Esophagus muscularis mucosa (tissue), 4 donors: ENCODE results near the gene EXOC3L1. TPM values are rescaled to one million over a fixed set of nuclear protein-coding genes. Genes with fewer than 3 reads are reported as not detected.

Experiments
- DNase-seq: peaks from one replicate; pipeline ENCODE4 v3.0.0-alpha.2; 2017; ENCODE audit errors: extremely low spot score
- H3K27ac ChIP-seq, 4 donors: fragments of 200-600 bp; sonication (generic); replicated peaks in 1 of 4; 1 replicate in 3 of 4; 2 replicates in 1 of 4; pipeline ENCODE4 v1.5.1; 2016 to 2019; ENCODE audit warnings: mild to moderate bottlenecking in 1 of 4
- H3K27me3 ChIP-seq, 4 donors: fragments of 200-600 bp; sonication (generic); one replicate each; pipeline versions ENCODE4 v1.5.1 to v1.6.0; 2016 to 2019
- H3K36me3 ChIP-seq, 4 donors: fragments of 200-600 bp; sonication (generic); one replicate each; pipeline ENCODE4 v1.5.1; 2016 to 2019
- H3K4me1 ChIP-seq, 4 donors: fragments of 200-600 bp; sonication (generic); one replicate each; pipeline ENCODE4 v1.5.1; 2016 to 2019
- H3K4me3 ChIP-seq, 4 donors: fragments of 200-600 bp; sonication (generic); 1 replicate in 2 of 4; 2 replicates in 2 of 4; pipeline ENCODE4 v1.5.1; 2016 to 2019; ENCODE audit warnings: mild to moderate bottlenecking in 4 of 4, moderate library complexity in 1 of 4
- H3K9me3 ChIP-seq, 4 donors: fragments of 200-600 bp; sonication (generic); 1 replicate in 3 of 4; 2 replicates in 1 of 4; pipeline ENCODE4 v1.5.1; 2016 to 2019
- EP300 ChIP-seq: sonication (generic); formaldehyde crosslinking; IDR thresholded peaks from one replicate; pipeline ENCODE4 v1.6.1; 2017; ENCODE audit warnings: antibody characterized with exemption
- POLR2A ChIP-seq: fragments of 450-650 bp; IDR thresholded peaks from one replicate; pipeline ENCODE4 v1.6.1; 2017; ENCODE audit warnings: antibody characterized with exemption, moderate library complexity, mild to moderate bottlenecking, low read depth
- POLR2AphosphoS5 ChIP-seq, 2 donors: sonication (generic); formaldehyde crosslinking; IDR thresholded peaks; one replicate each; pipeline ENCODE4 v1.6.1; 2017; ENCODE audit warnings: antibody characterized with exemption in 2 of 2
- WGBS: methylation state at CpG from one replicate; pipeline ENCODE4 v1.1.5; 2018; 5-methylcytosine and 5-hydroxymethylcytosine counted together
- intact Hi-C: fragments of 100-400 bp; cut with DNase I; formaldehyde crosslinking; loops from one replicate; pipeline ENCODE4 v1.15.1; 2023
- total RNA-seq, 4 donors: library from RNA; depleted of rRNA; stranded (reverse); fragments of >200 nt; gene quantifications; one replicate each; pipeline versions ENCODE4 v1.1.0 to v1.2.1, GENCODE V29; 2016
- TF ChIP-seq, protein P1 (sequence below), 3 experiments: fragments of 200-600 bp in 2 of 3; fragments of 450-650 bp in 1 of 3; sonication (generic) in 2 of 3; IDR thresholded peaks; one replicate each; pipeline ENCODE4 v1.5.1; 2017 to 2019; ENCODE audit warnings: antibody characterized with exemption in 3 of 3, mild to moderate bottlenecking in 2 of 3, moderate library complexity in 1 of 3

EXOC3L1 gene
- total RNA-seq, 4 donors from 2014 or later = 1.2 to 4.0 (median 2.1) TPM

DNA sequence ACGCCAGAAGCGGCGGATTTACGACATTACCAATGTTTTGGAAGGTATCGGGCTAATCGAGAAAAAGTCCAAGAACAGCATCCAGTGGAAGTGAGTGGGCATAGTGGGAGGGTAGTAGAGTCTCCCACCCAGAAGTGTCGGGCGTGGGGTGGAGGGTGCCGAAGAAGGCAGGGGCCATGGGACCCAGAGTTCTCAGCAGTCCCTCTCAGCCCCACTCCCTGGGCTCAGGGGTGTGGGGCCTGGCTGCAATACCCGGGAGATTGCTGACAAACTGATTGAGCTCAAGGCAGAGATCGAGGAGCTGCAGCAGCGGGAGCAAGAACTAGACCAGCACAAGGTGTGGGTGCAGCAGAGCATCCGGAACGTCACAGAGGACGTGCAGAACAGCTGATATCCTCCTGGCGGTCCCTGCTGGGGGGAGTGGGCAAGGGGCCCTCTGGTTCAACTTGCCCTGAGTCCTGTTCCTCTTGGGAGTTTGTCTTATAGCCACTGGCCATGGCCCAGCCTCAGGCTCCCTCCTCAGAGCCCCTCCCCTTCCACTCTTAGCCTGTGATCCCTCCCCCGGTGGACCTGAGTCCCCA, 2.9 kb upstream of the EXOC3L1 start:
- Histone ChIP-seq H3K27me3 (no peaks in the 10 kb centered on the region), H3K4me1 (peaks cover 33 to 43% (median 39%) of the 10 kb centered on the region in 4 donors), H3K4me3 (peak overlapping the region; percentile 79 to 94 (median 85)), H3K9me3 (no peaks in the 10 kb centered on the region), H3K36me3 (peaks cover 36 to 46% (median 45%) of the 10 kb centered on the region in 4 donors), H3K27ac (peak overlapping the region; percentile 71 to 86 (median 77))
- WGBS = 28% methylated on average over 11 of the region's 17 CpGs
- intact Hi-C loops = no loop called here
- no peak for TF ChIP-seq POLR2A
- DNase-seq = no peak

DNA sequence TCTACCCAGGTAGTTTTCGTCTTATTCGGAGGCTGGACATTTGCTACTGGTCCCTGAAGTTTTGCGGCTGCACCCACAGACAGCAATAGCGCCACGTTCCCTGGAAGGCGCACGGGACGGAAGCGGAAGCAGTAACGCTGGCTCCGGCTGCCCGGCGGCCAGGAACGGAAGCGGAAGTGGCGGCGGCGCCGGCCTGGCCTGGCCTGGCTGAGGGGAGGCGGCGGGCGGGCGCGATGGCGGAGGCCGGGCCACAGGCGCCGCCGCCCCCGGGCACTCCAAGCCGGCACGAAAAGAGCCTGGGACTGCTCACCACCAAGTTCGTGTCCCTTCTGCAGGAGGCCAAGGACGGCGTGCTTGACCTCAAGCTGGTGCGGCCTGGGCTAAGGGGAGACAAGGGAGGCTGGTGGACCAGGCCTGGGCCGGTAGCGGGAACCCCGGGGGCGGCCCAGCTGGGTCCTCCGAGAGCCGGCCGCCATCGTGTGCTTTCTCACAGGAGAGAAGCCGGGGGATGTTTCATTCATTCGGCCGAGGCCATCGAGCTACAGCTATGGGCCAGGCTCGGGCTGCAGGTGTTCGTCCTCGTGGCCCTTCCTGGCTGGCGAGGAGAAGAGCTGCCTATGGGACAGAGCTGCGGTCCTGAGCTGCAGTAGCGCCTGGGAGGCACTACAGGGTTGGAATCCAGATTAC, 2.2 kb upstream of the EXOC3L1 start, which contains the start of gene E2F4:
Gene E2F4, plus strand, starts transcription at position 161 of the 687 bp plus-strand sequence. Its CDS starts 73 bp downstream, at position 234.
- 0% methylated on average over 11 of the region's 54 CpGs for WGBS
- H3K27ac ChIP-seq = peak within 1 kb of the TSS; percentile 71 to 86 (median 77)
- TF ChIP-seq POLR2AphosphoS5 (IDR thresholded peaks at IDR 0.05) (peak; percentile 84 to 98), EP300 (no peak), POLR2A (peak; percentile 41)
- TF ChIP-seq, protein P1, sequence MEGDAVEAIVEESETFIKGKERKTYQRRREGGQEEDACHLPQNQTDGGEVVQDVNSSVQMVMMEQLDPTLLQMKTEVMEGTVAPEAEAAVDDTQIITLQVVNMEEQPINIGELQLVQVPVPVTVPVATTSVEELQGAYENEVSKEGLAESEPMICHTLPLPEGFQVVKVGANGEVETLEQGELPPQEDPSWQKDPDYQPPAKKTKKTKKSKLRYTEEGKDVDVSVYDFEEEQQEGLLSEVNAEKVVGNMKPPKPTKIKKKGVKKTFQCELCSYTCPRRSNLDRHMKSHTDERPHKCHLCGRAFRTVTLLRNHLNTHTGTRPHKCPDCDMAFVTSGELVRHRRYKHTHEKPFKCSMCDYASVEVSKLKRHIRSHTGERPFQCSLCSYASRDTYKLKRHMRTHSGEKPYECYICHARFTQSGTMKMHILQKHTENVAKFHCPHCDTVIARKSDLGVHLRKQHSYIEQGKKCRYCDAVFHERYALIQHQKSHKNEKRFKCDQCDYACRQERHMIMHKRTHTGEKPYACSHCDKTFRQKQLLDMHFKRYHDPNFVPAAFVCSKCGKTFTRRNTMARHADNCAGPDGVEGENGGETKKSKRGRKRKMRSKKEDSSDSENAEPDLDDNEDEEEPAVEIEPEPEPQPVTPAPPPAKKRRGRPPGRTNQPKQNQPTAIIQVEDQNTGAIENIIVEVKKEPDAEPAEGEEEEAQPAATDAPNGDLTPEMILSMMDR (IDR thresholded peaks at IDR 0.05) = peak in 1 of 3 experiments; percentile 36
- intact Hi-C loops = no loop called here
- H3K9me3 ChIP-seq = no peaks in the 10 kb centered on the region
- H3K4me3 ChIP-seq = peak within 1 kb of the TSS; percentile 79 to 94 (median 85)
- DNase-seq = peak; percentile 97
- peaks cover 33 to 37% (median 37%) of the 10 kb centered on the region in 4 donors for H3K4me1 ChIP-seq
- H3K27me3 ChIP-seq = no peaks in the 10 kb centered on the region
- peaks cover 30 to 39% (median 38%) of the 10 kb centered on the region in 4 donors for H3K36me3 ChIP-seq

DNA sequence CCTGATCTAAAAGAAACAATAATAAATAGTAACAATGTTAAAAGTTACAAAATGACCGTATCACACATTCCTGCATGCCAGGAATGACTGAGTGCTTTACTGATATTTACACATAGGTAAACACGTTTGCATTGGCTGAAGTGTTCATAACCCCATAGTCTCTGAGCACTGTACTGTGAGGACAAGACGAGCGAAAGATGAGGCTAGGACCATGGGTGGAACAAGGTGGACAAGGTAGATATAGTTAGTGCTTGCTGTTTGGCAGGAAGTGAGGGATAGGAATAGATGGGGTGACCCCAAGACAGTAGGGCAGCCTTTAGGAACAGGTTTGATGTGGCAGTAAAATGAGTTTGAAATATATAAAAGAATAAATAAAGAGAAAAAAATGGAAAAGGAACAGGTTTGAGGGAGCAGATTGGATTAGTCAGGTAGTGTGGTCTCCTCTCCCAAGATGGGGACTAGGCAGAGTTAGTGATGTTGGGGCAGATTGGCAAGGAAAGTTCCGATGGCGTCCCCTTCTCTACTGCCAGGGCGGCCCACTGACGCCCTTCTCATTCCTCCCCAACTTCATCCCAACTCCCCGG, 1.6 kb upstream of the EXOC3L1 start:
- no peak for DNase-seq
- intact Hi-C loops = no loop called here
- TF ChIP-seq POLR2A = no peak
- TF ChIP-seq, protein P1 (IDR thresholded peaks at IDR 0.05) = no peak
- no peak for TF ChIP-seq POLR2AphosphoS5 (IDR thresholded peaks at IDR 0.05)
- TF ChIP-seq EP300 = no peak
- Histone ChIP-seq H3K9me3 (no peaks in the 10 kb centered on the region), H3K27me3 (no peaks in the 10 kb centered on the region), H3K36me3 (peaks cover 23 to 32% (median 31%) of the 10 kb centered on the region in 4 donors), H3K4me1 (peaks cover 33 to 37% (median 37%) of the 10 kb centered on the region in 4 donors), H3K4me3 (peak overlapping the region; percentile 79 to 94 (median 85)), H3K27ac (peak overlapping the region in 2 of 4 donors; percentile 15 to 86)
- WGBS = 23% methylated on average over 9 of the region's 9 CpGs

DNA sequence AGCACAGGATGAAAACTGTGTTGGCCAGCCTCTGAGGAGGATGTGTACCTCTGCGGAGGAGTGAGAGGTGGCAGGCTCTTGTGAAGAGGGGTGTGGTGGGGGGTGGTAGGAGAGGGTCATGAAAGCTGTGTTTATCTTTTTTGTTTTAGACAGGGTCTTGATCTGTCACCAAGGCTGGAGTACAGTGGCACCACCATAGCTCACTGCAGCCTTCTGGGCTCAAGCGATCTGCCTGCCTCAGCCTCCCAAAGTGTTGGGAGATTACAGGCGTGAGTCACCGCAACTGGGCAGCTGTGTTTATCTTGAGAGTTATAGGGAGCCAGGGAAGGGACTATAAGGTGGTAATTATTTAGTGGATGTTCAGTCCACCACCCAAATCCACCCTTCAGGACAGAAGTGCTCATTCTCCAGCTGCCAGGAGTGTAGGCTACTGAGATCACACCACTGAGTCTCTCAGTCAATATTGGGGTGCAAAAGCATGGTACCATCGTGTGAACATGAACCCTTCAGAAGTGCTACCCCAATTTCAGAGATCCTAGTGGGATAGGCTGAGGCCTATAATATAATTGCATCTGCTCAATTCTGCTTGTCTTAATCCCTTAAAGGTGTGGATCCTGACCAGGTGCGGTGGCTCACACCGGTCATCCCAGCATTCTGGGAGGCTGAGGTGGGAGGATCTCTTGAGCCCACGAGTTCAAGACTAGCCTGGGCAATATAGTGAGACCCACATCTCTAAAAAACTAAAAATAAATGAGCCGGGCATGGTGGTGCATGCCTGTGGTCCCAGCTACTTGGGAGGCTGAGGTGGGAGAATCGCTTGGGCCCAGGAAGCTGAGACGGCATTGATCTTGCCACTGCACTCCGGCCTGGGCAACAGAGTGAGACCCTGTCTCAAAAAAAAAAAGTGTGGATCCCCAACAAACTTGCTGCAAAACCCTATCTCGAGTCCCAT, 788 bp upstream of the EXOC3L1 start:
- no peak for DNase-seq
- TF ChIP-seq, protein P1 (IDR thresholded peaks at IDR 0.05) = no peak
- TF ChIP-seq POLR2A (no peak), POLR2AphosphoS5 (IDR thresholded peaks at IDR 0.05) (no peak), EP300 (no peak)
- 78% methylated on average over 13 of the region's 13 CpGs for WGBS
- Histone ChIP-seq H3K27me3 (no peaks in the 10 kb centered on the region), H3K27ac (no peak overlapping the region), H3K36me3 (peaks cover 16 to 25% (median 24%) of the 10 kb centered on the region in 4 donors), H3K4me1 (peaks cover 36 to 41% (median 40%) of the 10 kb centered on the region in 4 donors), H3K4me3 (no peak overlapping the region), H3K9me3 (no peaks in the 10 kb centered on the region)
- intact Hi-C loops = no loop called here
